ENCODE results near the gene NAE1.
"Not testable (repeated sequence)": the region's sequence is repeated elsewhere in the genome, so short reads cannot be mapped to it uniquely, and the experiment has no call there.

Gene NAE1

DNA sequence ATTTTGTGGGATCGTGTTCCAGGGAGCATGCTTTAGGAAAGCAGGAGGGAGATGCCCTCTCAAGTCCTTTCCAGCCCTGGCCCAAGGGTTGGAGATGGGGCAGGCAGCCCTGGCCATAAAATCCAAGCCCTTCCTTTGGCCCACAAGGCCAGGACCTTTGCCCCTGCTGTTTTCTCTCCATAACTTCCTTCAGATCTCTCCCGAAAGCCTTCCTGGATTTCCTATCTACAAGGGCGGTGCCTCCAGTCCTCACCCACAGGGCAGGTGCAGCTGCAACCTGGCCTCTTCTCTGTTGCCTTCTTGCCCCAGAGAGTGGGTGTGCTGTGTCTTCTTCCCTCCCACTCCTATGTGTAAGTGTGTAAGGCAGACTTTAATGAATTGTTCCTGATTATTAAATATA lies 41.1 kb upstream of the NAE1 start:
- TF ChIP-seq, protein P1, sequence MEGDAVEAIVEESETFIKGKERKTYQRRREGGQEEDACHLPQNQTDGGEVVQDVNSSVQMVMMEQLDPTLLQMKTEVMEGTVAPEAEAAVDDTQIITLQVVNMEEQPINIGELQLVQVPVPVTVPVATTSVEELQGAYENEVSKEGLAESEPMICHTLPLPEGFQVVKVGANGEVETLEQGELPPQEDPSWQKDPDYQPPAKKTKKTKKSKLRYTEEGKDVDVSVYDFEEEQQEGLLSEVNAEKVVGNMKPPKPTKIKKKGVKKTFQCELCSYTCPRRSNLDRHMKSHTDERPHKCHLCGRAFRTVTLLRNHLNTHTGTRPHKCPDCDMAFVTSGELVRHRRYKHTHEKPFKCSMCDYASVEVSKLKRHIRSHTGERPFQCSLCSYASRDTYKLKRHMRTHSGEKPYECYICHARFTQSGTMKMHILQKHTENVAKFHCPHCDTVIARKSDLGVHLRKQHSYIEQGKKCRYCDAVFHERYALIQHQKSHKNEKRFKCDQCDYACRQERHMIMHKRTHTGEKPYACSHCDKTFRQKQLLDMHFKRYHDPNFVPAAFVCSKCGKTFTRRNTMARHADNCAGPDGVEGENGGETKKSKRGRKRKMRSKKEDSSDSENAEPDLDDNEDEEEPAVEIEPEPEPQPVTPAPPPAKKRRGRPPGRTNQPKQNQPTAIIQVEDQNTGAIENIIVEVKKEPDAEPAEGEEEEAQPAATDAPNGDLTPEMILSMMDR (conservative IDR thresholded peaks at IDR 0.05; ENCODE audit: low read depth, low read length): no peak
- no peak for DNase-seq (ENCODE audit: low read depth)
- no peak overlapping the region for H3K4me3 ChIP-seq (ENCODE audit: low read length)

DNA sequence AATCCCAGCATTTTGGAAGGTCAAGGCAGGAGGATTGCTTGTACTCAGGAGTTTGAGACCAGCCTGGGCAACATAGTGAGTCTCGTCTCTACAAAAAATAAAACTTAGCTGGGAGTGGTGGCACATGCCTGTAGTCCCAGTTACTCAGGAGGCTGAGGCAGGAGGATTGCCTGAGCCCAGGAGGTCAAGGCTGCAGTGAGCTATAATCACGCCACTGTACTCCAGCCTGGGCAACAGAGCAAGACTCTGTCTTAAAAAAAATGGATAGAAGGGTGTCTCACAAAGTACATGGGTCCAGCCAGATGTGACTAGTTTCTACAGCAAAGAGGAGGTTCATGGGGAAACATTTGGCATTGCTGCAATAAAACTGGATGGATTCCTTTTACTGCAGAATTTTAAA lies 40.6 kb upstream of the NAE1 start:
- H3K4me3 ChIP-seq (ENCODE audit: low read length); DNase-seq (ENCODE audit: low read depth): not testable (repeated sequence)

DNA sequence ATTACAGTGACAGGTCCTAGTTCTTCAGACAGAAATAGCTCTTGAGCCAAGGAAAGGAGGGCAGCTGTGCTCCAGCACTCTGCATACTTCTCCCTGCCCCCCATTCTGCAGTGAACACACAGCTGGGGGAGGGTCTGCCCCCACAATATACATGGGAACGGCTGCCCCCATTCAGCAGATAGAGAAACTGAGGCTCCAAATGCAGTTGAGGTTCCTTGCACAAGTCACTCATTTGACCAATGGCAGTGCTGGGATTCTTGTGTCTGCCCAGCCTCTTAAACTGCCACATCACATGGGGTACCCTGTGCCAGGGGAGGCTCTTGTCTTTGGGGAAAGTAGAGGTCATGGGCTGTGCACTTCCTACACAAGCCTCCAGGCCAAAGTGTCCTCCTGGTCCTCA lies 38.6 kb upstream of the NAE1 start:
- no peak overlapping the region for H3K4me3 ChIP-seq (ENCODE audit: low read length)
- TF ChIP-seq, protein P1 (conservative IDR thresholded peaks at IDR 0.05; ENCODE audit: low read depth, low read length): no peak
- no peak for DNase-seq (ENCODE audit: low read depth)

- no peak for DNase-seq (ENCODE audit: low read depth)
- no peak overlapping the region for H3K4me3 ChIP-seq (ENCODE audit: low read length)
- TF ChIP-seq, protein P1 (conservative IDR thresholded peaks at IDR 0.05; ENCODE audit: low read depth, low read length): no peak
These were observed 32.9 kb upstream of the NAE1 start for GRCh38 chr16:66863707-66864106.

- H3K4me3 ChIP-seq (ENCODE audit: low read length): no peak overlapping the region
- DNase-seq (ENCODE audit: low read depth): no peak
- TF ChIP-seq, protein P1 (conservative IDR thresholded peaks at IDR 0.05; ENCODE audit: low read depth, low read length): no peak
These were observed 31.3 kb upstream of the NAE1 start for GRCh38 chr16:66862023-66862520.

DNA sequence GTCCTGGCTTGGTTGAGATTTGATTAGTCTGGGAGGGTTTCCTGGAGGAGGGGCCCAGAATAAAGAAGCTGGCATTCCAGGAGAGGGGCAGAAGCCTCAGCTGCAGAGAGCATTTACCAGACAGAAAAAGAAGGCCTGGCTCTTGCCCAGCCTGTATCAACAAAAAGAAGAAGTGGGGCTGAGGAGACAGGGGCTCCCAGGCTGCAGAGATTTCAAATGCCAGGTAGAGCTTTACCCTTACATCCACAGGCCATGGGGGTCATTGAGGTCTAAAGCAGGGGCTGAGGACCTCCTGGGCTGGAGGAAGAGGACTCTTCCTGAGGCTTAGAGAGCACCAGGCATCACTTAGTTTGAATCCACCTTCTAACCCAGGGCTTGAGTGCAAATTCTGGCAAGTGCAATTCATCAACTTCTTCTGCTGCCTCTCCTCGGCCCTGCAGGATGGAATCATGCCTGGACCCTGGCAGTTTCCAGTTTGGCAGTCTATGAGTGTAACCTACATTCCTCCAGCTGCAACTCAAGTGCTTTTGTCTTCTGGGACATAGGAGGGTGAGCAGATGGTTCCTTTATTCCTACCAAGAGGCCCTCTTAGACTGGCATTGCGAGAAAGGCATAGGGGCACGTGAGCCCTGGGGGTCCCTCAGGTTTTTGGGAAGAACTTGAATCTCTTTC lies 28.8 kb upstream of the NAE1 start:
- no peak for DNase-seq (ENCODE audit: low read depth)
- H3K4me3 ChIP-seq (ENCODE audit: low read length): no peak overlapping the region
- TF ChIP-seq, protein P1 (conservative IDR thresholded peaks at IDR 0.05; ENCODE audit: low read depth, low read length): no peak

DNA sequence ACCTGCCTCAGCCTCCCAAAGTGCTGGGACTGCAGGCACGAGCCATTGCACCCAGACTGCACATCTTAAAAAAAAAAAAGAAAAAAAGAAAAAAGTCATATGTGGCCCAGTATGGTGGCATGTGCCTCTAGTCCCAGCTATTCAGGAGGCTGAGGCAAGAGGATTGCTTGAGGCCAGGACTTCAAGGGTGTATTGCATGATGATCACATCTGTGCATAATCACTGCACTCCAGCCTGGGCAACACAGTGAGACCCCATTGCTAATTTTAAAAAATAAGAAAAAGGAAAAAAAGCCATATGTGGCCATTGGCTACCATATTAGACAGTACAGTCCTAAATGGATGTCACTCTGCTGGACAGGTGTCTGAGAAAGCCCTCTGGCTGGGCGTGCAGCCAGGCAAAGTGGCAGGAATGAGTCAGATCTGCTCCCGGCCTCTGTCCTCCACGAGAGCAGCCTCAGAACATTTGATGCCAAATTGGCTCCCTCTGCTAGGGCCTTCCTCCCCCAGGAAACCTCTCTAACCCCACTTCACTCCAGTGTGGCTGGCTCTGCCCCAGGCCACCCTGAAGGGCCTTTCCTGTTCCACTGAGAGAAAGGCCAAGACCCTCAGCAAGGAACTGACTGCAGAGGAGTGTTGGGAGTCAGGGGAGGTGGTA lies 28.1 kb upstream of the NAE1 start:
- TF ChIP-seq, protein P1 (conservative IDR thresholded peaks at IDR 0.05; ENCODE audit: low read depth, low read length): no peak
- H3K4me3 ChIP-seq (ENCODE audit: low read length): no peak overlapping the region
- DNase-seq (ENCODE audit: low read depth): no peak

All from retinal pigment epithelial cell (primary cell).